Parathyroid adenoma (tissue), 2 donors: Measurements from ENCODE around the gene UBXN11.

Source experiments
- H2AFZ ChIP-seq: fragments of 300-600 bp; sonication (generic); one replicate; pipeline ENCODE4 v1.7.0; 2017; ENCODE audit warnings: antibody characterized with exemption, mild to moderate bottlenecking
- H3K27ac ChIP-seq: fragments of 300-600 bp; sonication (generic); one replicate; pipeline ENCODE4 v1.7.0; 2017
- H3K27me3 ChIP-seq: fragments of 300-600 bp; sonication (generic); one replicate; pipeline ENCODE4 v1.7.0; 2017; ENCODE audit warnings: low read length; ENCODE audit not compliant: control insufficient read depth, insufficient read depth
- H3K36me3 ChIP-seq: fragments of 300-600 bp; sonication (generic); one replicate; pipeline ENCODE4 v1.7.0; 2017; ENCODE audit warnings: low read length; ENCODE audit not compliant: control insufficient read depth, insufficient read depth
- H3K4me1 ChIP-seq: fragments of 300-600 bp; sonication (generic); one replicate; pipeline ENCODE4 v1.7.0; 2017; ENCODE audit warnings: control low read depth
- H3K4me2 ChIP-seq: fragments of 300-600 bp; sonication (generic); one replicate; pipeline ENCODE4 v1.7.0; 2017; ENCODE audit warnings: low read length
- H3K4me3 ChIP-seq: fragments of 300-600 bp; sonication (generic); one replicate; pipeline ENCODE4 v1.7.0; 2017; ENCODE audit warnings: low read depth, low read length
- H3K79me2 ChIP-seq: fragments of 300-600 bp; sonication (generic); one replicate; pipeline ENCODE4 v1.7.0; 2017; ENCODE audit warnings: control low read depth
- H3K9ac ChIP-seq: fragments of 300-600 bp; sonication (generic); one replicate; pipeline ENCODE4 v1.7.0; 2017; ENCODE audit warnings: mild to moderate bottlenecking
- H3K9me3 ChIP-seq: fragments of 300-600 bp; sonication (generic); one replicate; pipeline ENCODE4 v1.7.0; 2017; ENCODE audit warnings: low read length; ENCODE audit not compliant: control insufficient read depth
- TF ChIP-seq, protein P1 (sequence below): fragments of 300-600 bp; sonication (generic); IDR thresholded peaks from one replicate; pipeline ENCODE4 v1.7.0; 2017; ENCODE audit warnings: antibody characterized with exemption, mild to moderate bottlenecking
- donor health status: primary hyperparathyroidism.

UBXN11 gene

DNA sequence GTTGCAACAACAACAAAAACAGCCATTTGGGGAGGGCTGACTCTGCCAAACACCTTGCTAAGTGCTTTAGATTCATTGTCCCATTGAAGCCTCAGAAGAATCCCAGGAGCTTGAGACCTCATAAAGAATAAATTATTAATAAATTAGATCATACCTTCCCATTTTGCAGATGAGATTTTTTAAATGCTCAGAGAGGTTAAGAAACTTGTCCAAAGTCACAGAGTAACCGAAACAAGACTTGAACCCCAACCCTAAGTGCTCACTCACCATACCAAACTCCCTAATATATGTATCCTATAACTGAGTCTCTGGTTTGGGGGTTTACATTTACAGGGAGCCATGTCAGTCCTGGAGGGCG lies 43.9 kb upstream of the UBXN11 start:
- no peak overlapping the region for H3K9ac ChIP-seq
- no peak overlapping the region for H2AFZ ChIP-seq
- TF ChIP-seq, protein P1, sequence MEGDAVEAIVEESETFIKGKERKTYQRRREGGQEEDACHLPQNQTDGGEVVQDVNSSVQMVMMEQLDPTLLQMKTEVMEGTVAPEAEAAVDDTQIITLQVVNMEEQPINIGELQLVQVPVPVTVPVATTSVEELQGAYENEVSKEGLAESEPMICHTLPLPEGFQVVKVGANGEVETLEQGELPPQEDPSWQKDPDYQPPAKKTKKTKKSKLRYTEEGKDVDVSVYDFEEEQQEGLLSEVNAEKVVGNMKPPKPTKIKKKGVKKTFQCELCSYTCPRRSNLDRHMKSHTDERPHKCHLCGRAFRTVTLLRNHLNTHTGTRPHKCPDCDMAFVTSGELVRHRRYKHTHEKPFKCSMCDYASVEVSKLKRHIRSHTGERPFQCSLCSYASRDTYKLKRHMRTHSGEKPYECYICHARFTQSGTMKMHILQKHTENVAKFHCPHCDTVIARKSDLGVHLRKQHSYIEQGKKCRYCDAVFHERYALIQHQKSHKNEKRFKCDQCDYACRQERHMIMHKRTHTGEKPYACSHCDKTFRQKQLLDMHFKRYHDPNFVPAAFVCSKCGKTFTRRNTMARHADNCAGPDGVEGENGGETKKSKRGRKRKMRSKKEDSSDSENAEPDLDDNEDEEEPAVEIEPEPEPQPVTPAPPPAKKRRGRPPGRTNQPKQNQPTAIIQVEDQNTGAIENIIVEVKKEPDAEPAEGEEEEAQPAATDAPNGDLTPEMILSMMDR: no peak
- no peaks in the 10 kb centered on the region for H3K27me3 ChIP-seq
- H3K4me1 ChIP-seq: no peaks in the 10 kb centered on the region
- H3K4me3 ChIP-seq: no peak overlapping the region
- no peak overlapping the region for H3K27ac ChIP-seq
- no peaks in the 10 kb centered on the region for H3K36me3 ChIP-seq
- no peak overlapping the region for H3K4me2 ChIP-seq
- no peaks in the 10 kb centered on the region for H3K9me3 ChIP-seq
- no peaks in the 10 kb centered on the region for H3K79me2 ChIP-seq

DNA sequence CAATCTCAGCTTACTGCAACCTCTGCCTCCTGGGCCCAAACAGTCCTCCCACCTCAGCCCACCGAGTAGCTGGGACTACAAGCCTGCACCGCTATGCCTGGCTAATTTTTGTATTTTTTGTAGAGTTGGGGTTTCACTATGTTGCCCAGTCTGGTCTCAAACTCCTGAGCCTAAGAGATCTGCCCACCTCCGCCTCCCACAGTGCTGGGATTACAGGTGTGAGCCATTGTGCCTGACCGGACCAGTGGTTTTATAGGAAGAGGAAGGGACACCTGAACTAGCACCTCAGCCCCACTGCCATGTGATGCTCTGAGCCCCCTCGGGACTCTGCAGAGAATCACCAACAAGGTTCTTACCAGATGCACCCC lies 43.4 kb upstream of the UBXN11 start:
- TF ChIP-seq, protein P1: no peak
- no peaks in the 10 kb centered on the region for H3K36me3 ChIP-seq
- H3K9me3 ChIP-seq: no peaks in the 10 kb centered on the region
- H2AFZ ChIP-seq: no peak overlapping the region
- no peaks in the 10 kb centered on the region for H3K27me3 ChIP-seq
- H3K27ac ChIP-seq: no peak overlapping the region
- no peaks in the 10 kb centered on the region for H3K79me2 ChIP-seq
- no peaks in the 10 kb centered on the region for H3K4me1 ChIP-seq
- H3K4me3 ChIP-seq: no peak overlapping the region
- H3K9ac ChIP-seq: no peak overlapping the region
- H3K4me2 ChIP-seq: no peak overlapping the region

DNA sequence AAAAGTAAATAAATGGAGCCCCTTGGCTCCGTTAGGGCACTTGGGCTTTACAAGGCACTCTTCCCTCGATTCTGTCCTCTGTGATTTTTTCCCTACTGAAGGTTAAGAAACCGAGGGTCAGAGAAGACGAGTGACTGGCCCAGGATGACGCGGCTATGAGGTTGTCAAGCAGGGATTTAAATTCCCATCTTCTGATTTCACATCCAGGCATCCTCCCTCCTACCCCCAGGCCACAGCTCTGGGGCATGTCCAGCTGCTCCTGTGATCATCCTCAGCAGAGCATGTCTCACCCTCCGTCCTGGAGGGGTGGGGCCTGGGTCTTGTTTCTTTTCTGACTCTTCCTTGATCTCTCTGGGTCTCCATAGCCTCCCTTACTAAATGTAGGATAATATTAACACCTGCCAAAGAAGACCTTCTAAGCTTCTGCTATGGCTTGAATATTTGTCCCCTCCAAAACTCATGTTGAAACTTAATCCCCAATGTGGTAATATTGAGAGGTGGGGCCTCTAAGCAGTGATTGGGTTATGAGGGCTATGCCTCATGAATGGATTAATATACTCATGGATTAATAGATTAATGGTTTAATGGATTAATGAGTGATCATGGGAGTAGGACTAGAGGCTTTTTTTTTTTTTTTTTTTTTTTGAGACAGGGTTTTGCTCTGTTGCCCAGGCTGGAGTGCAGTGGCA lies 42.9 kb upstream of the UBXN11 start:
- Histone ChIP-seq H3K9ac (no peak overlapping the region), H3K9me3 (no peaks in the 10 kb centered on the region), H3K27me3 (no peaks in the 10 kb centered on the region), H2AFZ (no peak overlapping the region), H3K27ac (no peak overlapping the region), H3K4me1 (no peaks in the 10 kb centered on the region), H3K4me3 (no peak overlapping the region), H3K4me2 (no peak overlapping the region), H3K79me2 (no peaks in the 10 kb centered on the region), H3K36me3 (no peaks in the 10 kb centered on the region)
- TF ChIP-seq, protein P1: no peak

DNA sequence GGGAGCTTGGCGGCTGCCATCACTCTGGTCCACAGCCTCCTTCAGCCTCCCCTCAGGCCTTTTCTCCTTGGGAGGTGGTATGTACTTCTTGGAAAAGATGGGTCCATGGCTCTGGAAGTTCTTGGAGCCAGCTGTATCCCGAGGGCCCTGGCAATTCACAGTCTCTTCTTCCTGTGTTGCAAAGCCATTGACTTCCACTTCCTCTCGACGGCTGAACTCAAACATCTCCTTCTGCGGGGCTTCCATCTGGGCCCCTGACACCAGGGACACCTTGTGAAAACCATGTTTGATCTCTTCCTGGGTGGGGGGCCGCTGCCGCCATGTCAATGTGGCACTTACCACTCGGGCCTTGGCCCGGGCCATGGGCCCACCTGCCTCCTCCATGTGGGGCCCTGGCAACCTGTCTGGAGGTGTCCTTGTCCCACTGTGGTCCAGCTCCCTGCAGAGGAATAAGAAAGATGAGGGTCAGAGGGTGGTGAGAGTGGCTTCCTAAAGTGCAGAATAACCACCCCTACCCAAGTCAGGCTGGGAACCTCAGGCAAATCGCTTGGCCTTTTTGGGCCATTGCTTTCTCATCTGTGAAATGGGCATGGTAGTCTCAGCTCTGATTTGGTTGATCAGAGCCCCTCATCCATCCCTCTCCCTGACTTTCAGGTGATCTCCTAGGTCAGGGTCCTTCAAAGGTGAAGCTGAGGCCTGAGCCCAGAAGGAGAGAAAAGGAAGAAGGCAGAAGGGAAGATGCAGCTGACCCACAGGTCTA lies 40.0 kb upstream of the UBXN11 start:
- TF ChIP-seq, protein P1: no peak
- H3K4me1 ChIP-seq: no peaks in the 10 kb centered on the region

More for the DNA sequence above, 40.0 kb upstream of the UBXN11 start:
- Histone ChIP-seq H3K27ac (no peak overlapping the region), H3K9ac (no peak overlapping the region), H3K36me3 (no peaks in the 10 kb centered on the region), H3K9me3 (no peaks in the 10 kb centered on the region), H3K27me3 (no peaks in the 10 kb centered on the region), H3K4me3 (no peak overlapping the region), H3K79me2 (no peaks in the 10 kb centered on the region), H3K4me2 (no peak overlapping the region), H2AFZ (no peak overlapping the region)
